22Rv1 (cell line): ENCODE results near the gene RINT1.

Experiments used
- ZFX ChIP-seq: fragments of 450-650 bp; IDR thresholded peaks from 2 replicates; pipeline ENCODE4 v1.6.1; 2017; ENCODE audit warnings: antibody characterized with exemption, borderline replicate concordance
- TF ChIP-seq, protein P1 (sequence below): fragments of 450-650 bp; IDR thresholded peaks from 2 replicates; pipeline ENCODE4 v1.5.1; 2017; ENCODE audit warnings: mild to moderate bottlenecking

DNA sequence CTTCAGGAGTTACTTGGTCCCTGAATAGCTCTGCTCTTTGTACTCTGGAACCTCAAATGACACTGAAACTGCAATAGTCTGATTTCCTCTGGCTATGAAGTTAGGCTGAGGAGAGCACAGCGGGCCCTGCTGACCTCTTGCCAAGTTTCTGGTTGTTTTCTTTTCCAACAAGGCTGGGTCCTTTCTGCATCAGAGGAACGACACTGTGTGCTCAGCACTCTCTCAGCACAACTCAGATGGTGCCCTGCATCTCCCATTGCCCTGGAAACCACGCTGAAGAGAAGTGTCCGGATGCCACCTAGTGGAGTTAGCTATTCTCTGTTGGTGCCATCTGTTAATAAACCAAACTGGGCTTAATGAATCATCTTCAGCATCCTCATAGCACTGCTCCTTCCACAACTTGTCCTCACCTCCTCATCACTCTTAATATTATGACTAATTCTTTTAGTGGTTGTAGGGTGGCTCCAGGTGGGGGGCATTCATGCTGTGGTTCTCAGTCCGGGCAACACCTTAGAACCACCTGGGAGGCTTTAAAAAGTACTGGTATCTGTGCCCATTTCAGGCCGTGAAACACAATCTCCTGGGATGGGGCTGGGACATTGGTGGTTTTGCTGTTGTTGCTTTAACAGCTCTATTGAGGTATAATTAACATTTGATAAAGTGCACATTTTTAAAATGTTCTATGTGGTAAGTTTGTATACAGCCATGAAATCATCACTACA, 57.5 kb downstream of the RINT1 start:
- TF ChIP-seq, protein P1, sequence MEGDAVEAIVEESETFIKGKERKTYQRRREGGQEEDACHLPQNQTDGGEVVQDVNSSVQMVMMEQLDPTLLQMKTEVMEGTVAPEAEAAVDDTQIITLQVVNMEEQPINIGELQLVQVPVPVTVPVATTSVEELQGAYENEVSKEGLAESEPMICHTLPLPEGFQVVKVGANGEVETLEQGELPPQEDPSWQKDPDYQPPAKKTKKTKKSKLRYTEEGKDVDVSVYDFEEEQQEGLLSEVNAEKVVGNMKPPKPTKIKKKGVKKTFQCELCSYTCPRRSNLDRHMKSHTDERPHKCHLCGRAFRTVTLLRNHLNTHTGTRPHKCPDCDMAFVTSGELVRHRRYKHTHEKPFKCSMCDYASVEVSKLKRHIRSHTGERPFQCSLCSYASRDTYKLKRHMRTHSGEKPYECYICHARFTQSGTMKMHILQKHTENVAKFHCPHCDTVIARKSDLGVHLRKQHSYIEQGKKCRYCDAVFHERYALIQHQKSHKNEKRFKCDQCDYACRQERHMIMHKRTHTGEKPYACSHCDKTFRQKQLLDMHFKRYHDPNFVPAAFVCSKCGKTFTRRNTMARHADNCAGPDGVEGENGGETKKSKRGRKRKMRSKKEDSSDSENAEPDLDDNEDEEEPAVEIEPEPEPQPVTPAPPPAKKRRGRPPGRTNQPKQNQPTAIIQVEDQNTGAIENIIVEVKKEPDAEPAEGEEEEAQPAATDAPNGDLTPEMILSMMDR, result peak; percentile 91
- no peak for TF ChIP-seq ZFX
